HUDEP-2 (cell line): ENCODE measurements around the gene GRIN2C.

ENCODE experiments used
- DNase-seq, 76 experiments: peaks; one replicate each; lab custom pipeline; 2025; ENCODE audit not compliant: unreplicated experiment in 76 of 76; lab: John Stamatoyannopoulos, UW

GRIN2C gene

GRCh38 chr17:74850310-74850709 lies 9.4 kb downstream of the GRIN2C start:
- DNase-seq, result no peak

- no peak for DNase-seq
Measured at GRCh38 chr17:74848656-74849399, 10.9 kb downstream of the GRIN2C start.

GRCh38 chr17:74846621-74847020 lies 13.1 kb downstream of the GRIN2C start:
- DNase-seq, result no peak

- no peak for DNase-seq
Measured at GRCh38 chr17:74843352-74843627, 16.4 kb downstream of the GRIN2C start.

GRCh38 chr17:74842599-74843351 lies 16.9 kb downstream of the GRIN2C start:
- DNase-seq, result peak in 53 of 76 experiments; percentile 3 to 81 (median 40)

GRCh38 chr17:74842146-74842598 lies 17.5 kb downstream of the GRIN2C start:
- DNase-seq, result peak in 1 of 76 experiments; percentile 17

GRCh38 chr17:74840989-74841666 lies 18.6 kb downstream of the GRIN2C start:
- peak in 63 of 76 experiments; percentile 6 to 79 (median 52) for DNase-seq

GRCh38 chr17:74839990-74840852 lies 19.5 kb downstream of the GRIN2C start:
- no peak for DNase-seq

- no peak for DNase-seq
Measured at GRCh38 chr17:74838274-74838673, 21.4 kb downstream of the GRIN2C start.

- no peak for DNase-seq
Measured at GRCh38 chr17:74836691-74837467, 22.8 kb downstream of the GRIN2C start.

- no peak for DNase-seq
Measured at GRCh38 chr17:74836191-74836590, 23.5 kb downstream of the GRIN2C start.

GRCh38 chr17:74833501-74834377 lies 25.9 kb downstream of the GRIN2C start:
- DNase-seq, result no peak

GRCh38 chr17:74832421-74832820 lies 27.3 kb downstream of the GRIN2C start:
- no peak for DNase-seq

GRCh38 chr17:74831444-74832146 lies 28.1 kb downstream of the GRIN2C start:
- no peak for DNase-seq

- DNase-seq, result no peak
Measured at GRCh38 chr17:74830861-74831260, 28.8 kb downstream of the GRIN2C start.

- no peak for DNase-seq
Measured at GRCh38 chr17:74827800-74828199, 31.9 kb downstream of the GRIN2C start.

- DNase-seq, result no peak
Measured at GRCh38 chr17:74825952-74826719, 33.5 kb downstream of the GRIN2C start.
